ENCODE data around the gene LRRC23.
"Not testable (repeated sequence)": the region's sequence is repeated elsewhere in the genome, so short reads cannot be mapped to it uniquely, and the experiment has no call there.

Gene LRRC23

GRCh38 chr12:6872073-6873048, 32.3 kb upstream of the LRRC23 start:
- peak; percentile 60 to 71 for DNase-seq (ENCODE audit: low read depth in 2 of 2)

DNA sequence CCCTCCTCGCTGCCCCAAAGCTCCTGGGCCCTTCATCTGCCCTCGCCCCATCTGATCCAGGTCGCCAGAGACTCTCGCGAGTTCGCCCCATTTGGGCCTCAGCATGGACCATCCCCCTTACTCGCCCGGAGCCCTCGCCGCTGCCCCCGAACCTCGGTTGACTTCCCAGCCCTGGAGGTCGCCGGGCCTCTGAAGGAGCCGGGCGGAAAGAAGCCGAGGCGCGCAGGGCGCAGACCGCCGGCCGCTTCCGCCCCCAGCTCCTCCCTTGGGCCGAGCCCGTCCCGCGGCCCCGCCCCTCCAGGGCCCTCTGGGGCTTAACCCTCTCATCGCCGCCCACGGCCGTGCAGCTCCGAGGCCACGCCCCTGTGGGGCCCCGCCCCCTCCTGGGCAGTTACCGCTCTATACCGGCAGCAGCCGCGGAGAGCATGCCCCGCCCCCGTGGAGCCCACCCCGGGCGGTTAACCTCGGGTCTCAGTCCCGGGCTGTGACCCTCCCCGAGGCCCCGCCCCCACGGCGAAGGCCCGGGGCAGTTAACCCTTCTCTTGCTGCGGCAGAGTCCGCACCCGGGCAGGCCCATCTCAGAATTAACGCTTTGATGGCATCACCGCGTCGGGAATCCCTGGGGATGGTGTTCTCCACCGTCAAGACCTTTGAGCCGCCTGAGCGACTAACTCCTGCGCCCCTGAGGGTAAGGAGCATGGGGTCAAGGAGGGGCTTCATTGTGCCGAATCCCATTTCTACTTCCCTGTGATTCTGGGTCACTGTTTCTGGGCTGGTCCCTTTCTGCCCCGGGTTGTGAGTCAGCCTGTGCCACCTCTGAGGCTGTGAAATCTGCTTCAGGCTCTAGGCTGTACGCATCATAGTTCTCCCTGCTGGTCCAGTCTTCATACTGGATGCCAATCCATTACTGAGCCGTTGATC, 31.3 kb upstream of the LRRC23 start, which contains the start of gene SPSB2:
TSS of gene SPSB2 (minus strand) at position 210 of the 921 bp plus-strand sequence. CDS start 402 bp downstream, outside the sequence.
- DNase-seq (ENCODE audit: low read depth in 2 of 2): peak; percentile 96 to 100

GRCh38 chr12:6874015-6874368, 30.6 kb upstream of the LRRC23 start:
- DNase-seq (ENCODE audit: low read depth in 2 of 2): not testable (repeated sequence)

DNA sequence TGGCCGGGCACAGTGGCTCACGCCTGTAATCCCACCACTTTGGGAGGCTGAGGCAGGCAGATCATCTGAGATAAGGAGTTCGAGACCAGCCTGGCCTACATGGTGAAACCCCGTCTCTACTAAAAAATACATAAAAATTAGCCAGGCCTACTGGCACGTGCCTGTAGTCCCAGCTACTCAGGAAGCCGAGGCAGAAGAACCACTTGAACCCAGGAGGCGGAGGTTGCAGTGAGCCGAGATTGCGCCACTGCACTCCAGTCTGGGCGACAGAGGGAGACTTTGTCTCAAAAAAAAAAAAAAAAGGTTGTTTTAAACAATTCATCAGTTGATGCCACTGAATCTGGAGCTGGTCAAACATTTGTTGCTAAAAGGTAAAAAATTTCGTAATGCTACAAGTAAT, 24.8 kb upstream of the LRRC23 start:
- DNase-seq (ENCODE audit: low read depth in 2 of 2): not testable (repeated sequence)

- no peak for DNase-seq (ENCODE audit: low read depth in 2 of 2)
Measured at GRCh38 chr12:6883252-6883651, 21.4 kb upstream of the LRRC23 start.

- DNase-seq (ENCODE audit: low read depth in 2 of 2): no peak
Measured at GRCh38 chr12:6883683-6884082, 20.9 kb upstream of the LRRC23 start.

- DNase-seq (ENCODE audit: low read depth in 2 of 2): no peak
Measured at GRCh38 chr12:6884539-6884938, 20.1 kb upstream of the LRRC23 start.

GRCh38 chr12:6886206-6886999, 18.2 kb upstream of the LRRC23 start:
- DNase-seq (ENCODE audit: low read depth in 2 of 2): not testable (repeated sequence)

GRCh38 chr12:6887460-6887859, 17.2 kb upstream of the LRRC23 start:
- DNase-seq (ENCODE audit: low read depth in 2 of 2): no peak

DNA sequence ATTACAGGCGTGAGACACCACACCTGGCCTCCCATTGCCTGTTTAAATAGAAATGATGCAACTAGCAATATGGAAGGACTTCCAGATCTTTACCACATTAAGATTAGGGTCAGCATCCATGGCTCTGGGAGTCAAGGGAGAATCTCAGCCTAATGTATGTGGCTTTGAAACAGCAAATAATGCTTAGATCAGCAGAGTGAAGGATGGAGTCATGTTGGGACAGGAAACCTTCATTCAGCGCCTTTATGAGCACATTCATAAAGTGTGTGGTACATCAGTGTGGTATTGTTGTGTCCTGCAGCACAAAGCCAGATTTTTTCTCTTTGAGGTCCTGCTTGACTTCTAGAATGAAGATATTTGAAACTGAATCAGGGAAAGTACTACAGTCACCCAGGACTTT, 16.3 kb upstream of the LRRC23 start:
- no peak for DNase-seq (ENCODE audit: low read depth in 2 of 2)

DNA sequence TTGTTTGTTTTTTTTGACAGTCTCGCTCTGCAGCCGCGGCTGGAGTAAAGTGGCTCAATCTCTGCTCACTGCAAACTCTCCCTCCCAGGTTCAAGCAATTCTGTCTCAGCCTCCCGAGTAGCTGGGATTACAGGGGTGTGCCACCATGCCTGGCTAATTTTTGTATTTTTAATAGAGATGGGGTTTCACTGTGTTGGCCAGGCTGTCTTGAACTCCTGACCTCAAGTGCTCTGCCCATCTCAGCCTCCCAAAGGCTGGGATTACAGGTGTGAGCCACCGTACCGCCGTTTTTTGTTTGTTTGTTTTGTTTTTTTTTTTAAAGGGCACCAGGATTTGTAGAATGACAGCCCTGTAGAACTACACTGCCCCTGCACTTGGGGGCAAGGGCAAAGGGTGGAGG, 15.8 kb upstream of the LRRC23 start:
- not testable (repeated sequence) for DNase-seq (ENCODE audit: low read depth in 2 of 2)

DNA sequence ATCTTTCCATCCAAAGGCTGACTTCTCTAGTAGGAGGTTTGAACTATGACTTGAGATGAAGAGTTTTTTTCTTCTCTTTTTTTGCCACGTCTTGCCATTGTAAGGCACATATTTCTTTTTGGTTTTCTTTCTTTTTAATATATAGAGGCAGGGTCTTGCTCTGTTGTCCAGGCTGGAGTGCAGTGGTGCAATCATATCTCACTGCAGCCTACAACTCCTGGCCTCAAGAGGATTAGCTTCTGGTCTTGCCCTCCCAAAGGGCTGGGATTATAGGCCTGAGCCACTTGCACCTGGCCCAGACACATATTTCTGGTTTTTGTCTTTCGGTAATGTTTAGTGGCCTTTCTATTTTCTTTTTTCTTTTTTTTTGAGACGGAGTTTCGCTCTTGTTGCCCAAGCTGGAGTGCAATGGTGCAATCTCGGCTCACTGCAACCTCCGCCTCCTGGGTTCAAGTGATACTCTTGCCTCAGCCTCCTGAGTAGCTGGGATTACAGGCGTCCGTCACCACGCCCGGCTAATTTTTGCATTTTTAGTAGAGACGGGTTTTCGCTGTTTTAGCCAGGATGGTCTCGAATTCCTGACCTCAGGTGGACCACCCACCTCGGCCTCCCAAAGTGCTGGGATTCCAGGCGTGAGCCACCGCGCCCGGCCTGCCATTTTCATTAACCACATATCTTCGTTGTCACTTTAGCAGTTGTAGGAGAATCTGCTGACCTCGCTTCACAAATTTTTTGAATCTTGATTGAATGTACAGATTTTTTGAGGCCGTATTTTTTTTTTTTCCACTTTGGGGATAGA, 14.6 kb upstream of the LRRC23 start:
- not testable (repeated sequence) for DNase-seq (ENCODE audit: low read depth in 2 of 2)

DNA sequence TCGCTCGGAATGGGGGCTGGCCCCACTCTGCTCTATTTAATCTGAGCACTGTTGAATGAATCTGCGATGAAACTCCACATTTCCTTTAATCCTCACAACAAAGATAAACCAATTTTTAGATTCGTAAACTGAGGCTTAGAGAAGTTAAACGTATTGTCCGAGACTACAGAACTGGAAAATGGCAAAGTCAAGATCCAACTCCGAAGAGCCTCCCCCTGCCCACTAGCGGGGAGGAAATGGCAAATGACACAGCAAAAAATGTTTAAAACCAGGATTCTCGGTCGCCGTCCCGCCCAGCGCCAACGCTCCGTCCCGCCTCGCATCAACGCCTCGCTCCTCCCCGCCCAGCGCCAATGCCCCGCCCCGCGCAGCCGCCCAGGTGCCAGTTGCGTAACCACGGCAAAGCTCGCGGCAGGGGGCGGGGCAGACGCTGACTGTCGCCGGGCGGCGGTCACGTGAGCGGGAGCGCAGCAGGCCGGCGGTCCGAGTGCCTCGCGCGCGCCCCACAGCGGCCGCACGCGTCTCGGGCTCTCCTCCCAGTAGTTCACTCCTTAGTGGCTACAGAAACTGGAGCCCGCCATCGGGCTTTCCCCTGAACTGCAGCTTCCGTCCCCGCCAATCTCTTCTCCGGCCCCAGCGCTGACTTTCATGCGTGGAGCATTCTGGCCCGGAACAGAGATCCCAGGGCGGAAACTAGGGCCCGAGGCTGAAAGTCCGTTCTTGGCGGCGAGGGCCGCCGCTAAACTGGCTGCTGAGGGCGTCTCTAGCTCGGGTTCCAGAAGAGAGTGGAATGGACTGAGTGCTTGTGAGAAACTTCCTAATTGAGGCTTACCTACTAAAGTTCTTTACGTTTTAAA, 13.6 kb upstream of the LRRC23 start:
- peak; percentile 96 to 97 for DNase-seq (ENCODE audit: low read depth in 2 of 2)

- DNase-seq (ENCODE audit: low read depth in 2 of 2): no peak
Measured at GRCh38 chr12:6891646-6892001, 13.0 kb upstream of the LRRC23 start.

DNA sequence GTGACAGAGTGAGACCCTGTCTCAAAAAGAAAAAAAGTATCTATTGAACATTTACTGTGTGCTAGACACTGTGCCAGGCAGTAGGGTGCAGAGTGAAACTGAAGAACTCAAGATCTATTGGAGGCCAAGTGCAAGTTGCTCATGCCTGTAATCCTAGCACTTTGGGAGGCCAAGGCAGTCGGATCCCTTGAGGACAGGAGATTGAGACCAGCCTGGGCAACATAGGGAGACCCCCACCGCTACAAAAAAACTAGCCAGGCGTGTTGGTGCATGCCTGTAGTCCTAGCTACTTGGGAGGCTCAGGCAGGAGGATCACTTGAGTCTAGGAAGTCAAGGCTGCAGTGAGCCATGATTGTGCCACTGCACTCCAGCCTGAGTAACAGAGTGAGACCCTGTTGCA, 11.9 kb upstream of the LRRC23 start:
- DNase-seq (ENCODE audit: low read depth in 2 of 2): not testable (repeated sequence)

DNA sequence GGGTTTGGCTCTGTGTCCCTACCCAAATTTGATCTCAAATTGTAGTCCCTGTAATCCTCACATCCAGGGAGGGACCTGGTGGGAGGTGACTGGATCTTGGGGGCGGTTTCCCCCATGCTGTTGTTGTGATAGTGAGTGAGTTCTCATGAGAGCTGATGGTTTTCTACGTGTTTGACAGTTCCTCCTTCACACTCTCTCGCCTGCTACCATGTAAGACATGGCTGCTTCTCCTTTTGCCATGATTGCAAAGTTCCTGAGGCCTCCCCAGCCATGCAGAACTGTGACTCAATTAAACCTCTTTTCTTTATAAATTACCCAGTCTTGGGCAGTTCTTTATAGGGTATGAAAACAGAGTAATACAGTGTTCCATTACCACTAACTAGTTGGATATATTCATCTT, 10.3 kb upstream of the LRRC23 start:
- DNase-seq (ENCODE audit: low read depth in 2 of 2): no peak

DNA sequence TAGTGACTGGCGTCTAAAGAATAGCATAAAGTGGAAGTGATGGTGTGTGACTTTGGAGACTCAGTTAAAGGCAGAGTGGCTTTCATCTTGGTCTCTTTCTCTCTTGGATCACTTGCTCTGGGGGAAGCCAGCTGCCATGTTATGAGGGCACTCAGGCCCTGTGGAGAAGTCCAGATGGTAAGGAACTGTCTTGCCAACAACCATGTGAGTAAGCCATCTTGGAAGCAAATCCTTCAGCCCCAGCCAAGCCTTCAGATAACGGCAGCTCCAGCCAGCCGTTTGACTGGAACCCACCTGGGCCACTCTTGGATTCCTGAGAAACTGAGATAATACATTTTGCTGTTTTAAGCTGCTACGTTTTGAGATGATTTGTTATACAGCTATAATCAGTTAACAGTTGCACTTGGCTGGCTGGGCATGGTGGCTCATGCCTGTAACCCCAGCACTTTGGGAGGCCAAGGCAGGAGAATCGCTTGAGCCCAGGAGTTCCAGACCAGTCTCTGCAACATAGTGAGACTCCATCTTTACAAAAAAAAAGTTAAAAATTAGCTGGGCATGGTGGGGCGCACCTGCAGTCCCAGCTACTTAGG, 7.7 kb upstream of the LRRC23 start:
- no peak for DNase-seq (ENCODE audit: low read depth in 2 of 2)

- no peak for DNase-seq (ENCODE audit: low read depth in 2 of 2)
Measured at GRCh38 chr12:6899427-6899826, 5.2 kb upstream of the LRRC23 start.

DNA sequence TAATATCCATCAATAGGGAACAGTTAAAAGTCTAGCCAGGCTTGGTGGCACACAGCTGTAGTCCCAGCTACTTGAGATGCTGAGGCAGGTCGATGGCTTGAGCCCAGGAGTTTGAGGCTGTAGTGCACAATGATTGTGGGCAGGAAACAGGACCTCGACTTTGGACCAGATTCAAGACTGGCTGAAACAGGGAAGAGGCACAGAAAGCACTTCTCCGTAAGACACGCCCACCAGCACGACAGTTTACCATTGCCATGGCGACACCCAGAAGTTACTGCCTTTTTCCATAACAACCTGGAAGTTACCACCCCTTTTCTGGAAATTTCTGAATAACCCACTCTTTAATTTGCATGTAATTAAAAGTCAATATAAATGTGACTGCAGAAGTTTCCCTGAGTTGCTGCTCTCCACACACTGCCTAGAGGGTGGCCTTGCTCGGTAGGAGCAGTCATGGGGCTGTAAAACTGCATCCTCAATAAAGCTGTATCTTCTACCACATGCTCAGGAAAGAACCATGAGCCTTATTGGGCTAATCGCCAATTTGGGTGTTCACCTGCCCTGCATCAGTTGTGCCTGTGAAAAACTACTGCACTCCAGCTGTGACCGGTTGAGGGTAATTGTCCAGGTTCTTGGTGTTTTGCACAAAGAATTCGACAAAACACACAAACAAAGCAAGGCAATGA, 4.6 kb upstream of the LRRC23 start:
- no peak for DNase-seq (ENCODE audit: low read depth in 2 of 2)

Measured in activated CD8-positive, alpha-beta memory T cell treated with anti-CD3 and anti-CD28 coated beads for 4 hours (primary cell).